Measurements from ENCODE around the gene PFKM.

Gene PFKM

DNA sequence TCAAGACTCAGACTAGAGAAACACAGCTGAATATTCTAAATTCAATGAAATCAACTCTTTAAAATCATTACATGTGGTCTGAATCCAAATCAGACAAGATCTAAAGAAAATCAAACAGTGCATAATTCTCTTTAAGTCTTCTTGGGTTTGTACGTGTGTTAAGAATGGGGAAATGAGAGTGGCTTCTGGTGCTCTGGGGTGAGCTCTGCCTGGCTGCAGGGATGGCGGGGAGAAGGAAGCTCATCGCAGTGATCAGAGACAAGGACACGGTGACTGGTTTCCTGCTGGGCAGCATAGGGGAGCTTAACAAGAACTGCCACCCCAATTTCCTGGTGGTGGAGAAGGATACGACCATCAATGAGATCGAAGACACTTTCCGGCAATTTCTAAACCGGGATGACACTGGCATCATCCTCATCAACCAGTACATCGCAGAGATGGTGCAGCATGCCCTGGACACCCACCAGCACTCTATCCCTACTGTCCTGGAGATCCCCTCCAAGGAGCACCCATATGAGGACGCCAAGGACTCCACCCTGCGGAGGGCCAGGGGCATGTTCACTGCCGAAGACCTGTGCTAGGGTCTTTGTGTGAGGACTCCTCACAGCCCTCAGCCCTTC lies 34.2 kb upstream of the PFKM start:
- no peaks in the 10 kb centered on the region for H3K79me2 ChIP-seq (ENCODE audit: control insufficient read depth, insufficient read depth, low read length, poor library complexity)
- DNase-seq, result no peak
- H2AFZ ChIP-seq (ENCODE audit: insufficient read depth, low read length, poor library complexity), result no peak overlapping the region
- no CpG with 5 or more reads among the region's 12 CpGs for WGBS (ENCODE audit: extremely low coverage, insufficient coverage, insufficient read length)
- no peaks in the 10 kb centered on the region for H3K4me1 ChIP-seq (ENCODE audit: control insufficient read depth in 1 of 2, insufficient read depth in 2 of 2, low read length in 2 of 2)
- no peak overlapping the region for H3K4ac ChIP-seq (ENCODE audit: low read depth, low read length)
- H2AK5ac ChIP-seq (ENCODE audit: low read length), result no peak overlapping the region
- H3K4me2 ChIP-seq (ENCODE audit: low read length), result no peak overlapping the region
- H3K23ac ChIP-seq (ENCODE audit: low read length), result no peak overlapping the region
- H3K14ac ChIP-seq (ENCODE audit: low read length), result no peak overlapping the region
- no peaks in the 10 kb centered on the region for H3K9me3 ChIP-seq (ENCODE audit: insufficient read depth, low read depth, low read length)
- no peaks in the 10 kb centered on the region for H3K79me1 ChIP-seq (ENCODE audit: low read length)
- H3K27ac ChIP-seq (ENCODE audit: low read depth, low read length), result no peak overlapping the region
- H2BK5ac ChIP-seq (ENCODE audit: low read depth, low read length, poor library complexity), result no peak overlapping the region
- no peak overlapping the region for H3K9ac ChIP-seq (ENCODE audit: low read length)
- H3K36me3 ChIP-seq (ENCODE audit: control insufficient read depth in 1 of 2, insufficient read depth in 2 of 2, low read length in 2 of 2), result peaks cover 13 to 22% of the 10 kb centered on the region in 2 experiments
- H3K27me3 ChIP-seq (ENCODE audit: insufficient read depth, low read length), result no peaks in the 10 kb centered on the region
- H2BK120ac ChIP-seq (ENCODE audit: insufficient read depth, low read length, poor library complexity), result no peak overlapping the region
- no peak overlapping the region for H4K91ac ChIP-seq (ENCODE audit: low read depth, low read length)
- H3K18ac ChIP-seq (ENCODE audit: low read length), result no peak overlapping the region
- H4K8ac ChIP-seq (ENCODE audit: low read depth, low read length), result no peak overlapping the region
- no peak overlapping the region for H3K4me3 ChIP-seq (ENCODE audit: low read depth, low read length)
- no peak overlapping the region for H2BK12ac ChIP-seq (ENCODE audit: low read length)
- no peak overlapping the region for H4K12ac ChIP-seq (ENCODE audit: low read depth, low read length)

DNA sequence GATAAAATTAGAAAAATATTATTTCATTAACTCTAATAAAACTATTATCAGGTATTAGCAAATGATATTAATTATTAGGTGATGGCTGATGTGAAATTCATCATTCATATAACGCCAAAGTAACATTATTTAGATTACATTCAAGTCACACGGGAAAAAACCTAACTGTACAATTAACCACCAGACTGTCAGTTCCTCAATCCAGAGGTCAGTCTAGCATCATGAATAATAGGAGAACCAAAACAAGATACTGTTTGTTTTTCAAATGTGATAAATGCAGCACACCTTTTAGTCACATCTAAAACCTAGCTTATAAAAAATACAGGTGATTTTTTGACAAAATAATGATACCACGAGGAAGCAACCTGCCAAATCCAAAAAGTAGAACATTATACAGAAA lies 32.8 kb upstream of the PFKM start:
- H3K4ac ChIP-seq (ENCODE audit: low read depth, low read length), result no peak overlapping the region
- H2BK120ac ChIP-seq (ENCODE audit: insufficient read depth, low read length, poor library complexity), result no peak overlapping the region
- no peak overlapping the region for H3K27ac ChIP-seq (ENCODE audit: low read depth, low read length)
- no peak overlapping the region for H2AFZ ChIP-seq (ENCODE audit: insufficient read depth, low read length, poor library complexity)
- no peak overlapping the region for H3K18ac ChIP-seq (ENCODE audit: low read length)
- WGBS (ENCODE audit: extremely low coverage, insufficient coverage, insufficient read length), result no CpG with 5 or more reads among the region's 3 CpGs
- no peak overlapping the region for H4K12ac ChIP-seq (ENCODE audit: low read depth, low read length)
- no peak overlapping the region for H2BK5ac ChIP-seq (ENCODE audit: low read depth, low read length, poor library complexity)
- no peaks in the 10 kb centered on the region for H3K4me1 ChIP-seq (ENCODE audit: control insufficient read depth in 1 of 2, insufficient read depth in 2 of 2, low read length in 2 of 2)
- no peak overlapping the region for H3K23ac ChIP-seq (ENCODE audit: low read length)
- H4K91ac ChIP-seq (ENCODE audit: low read depth, low read length), result no peak overlapping the region
- no peak overlapping the region for H3K4me2 ChIP-seq (ENCODE audit: low read length)
- no peaks in the 10 kb centered on the region for H3K9me3 ChIP-seq (ENCODE audit: insufficient read depth, low read depth, low read length)
- no peaks in the 10 kb centered on the region for H3K79me2 ChIP-seq (ENCODE audit: control insufficient read depth, insufficient read depth, low read length, poor library complexity)
- no peaks in the 10 kb centered on the region for H3K27me3 ChIP-seq (ENCODE audit: insufficient read depth, low read length)
- H3K4me3 ChIP-seq (ENCODE audit: low read depth, low read length), result no peak overlapping the region
- no peak overlapping the region for H3K9ac ChIP-seq (ENCODE audit: low read length)
- no peak overlapping the region for H2BK12ac ChIP-seq (ENCODE audit: low read length)
- DNase-seq, result no peak
- no peak overlapping the region for H4K8ac ChIP-seq (ENCODE audit: low read depth, low read length)
- no peaks in the 10 kb centered on the region for H3K79me1 ChIP-seq (ENCODE audit: low read length)
- no peak overlapping the region for H2AK5ac ChIP-seq (ENCODE audit: low read length)
- H3K36me3 ChIP-seq (ENCODE audit: control insufficient read depth in 1 of 2, insufficient read depth in 2 of 2, low read length in 2 of 2), result peaks cover 12 to 19% of the 10 kb centered on the region in 2 experiments
- H3K14ac ChIP-seq (ENCODE audit: low read length), result no peak overlapping the region

DNA sequence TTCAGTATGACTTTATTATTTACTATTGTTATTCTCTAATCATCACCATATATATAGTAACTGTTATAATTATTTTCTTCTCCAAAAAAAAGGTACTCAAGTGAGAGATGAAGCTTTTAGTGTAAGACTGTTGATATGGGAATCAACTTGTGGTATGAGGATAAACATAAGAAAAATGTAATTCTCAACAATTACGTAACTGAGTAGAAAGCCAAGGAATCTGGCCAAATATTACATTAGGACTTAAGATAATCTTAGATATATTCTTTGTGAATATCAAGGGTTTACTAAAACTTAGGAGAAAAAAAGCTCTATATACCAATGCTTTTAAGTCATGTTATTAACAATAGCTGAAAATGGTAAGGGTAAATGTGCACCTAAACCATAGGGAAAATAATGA lies 26.6 kb upstream of the PFKM start:
- Histone ChIP-seq H3K36me3 (ENCODE audit: control insufficient read depth in 1 of 2, insufficient read depth in 2 of 2, low read length in 2 of 2) (peaks cover 9 to 10% of the 10 kb centered on the region in 2 experiments), H4K8ac (ENCODE audit: low read depth, low read length) (no peak overlapping the region), H2AFZ (ENCODE audit: insufficient read depth, low read length, poor library complexity) (no peak overlapping the region), H3K27me3 (ENCODE audit: insufficient read depth, low read length) (no peaks in the 10 kb centered on the region), H3K9ac (ENCODE audit: low read length) (no peak overlapping the region), H3K4me3 (ENCODE audit: low read depth, low read length) (no peak overlapping the region), H3K4me2 (ENCODE audit: low read length) (no peak overlapping the region), H3K4me1 (ENCODE audit: control insufficient read depth in 1 of 2, insufficient read depth in 2 of 2, low read length in 2 of 2) (no peaks in the 10 kb centered on the region), H4K91ac (ENCODE audit: low read depth, low read length) (no peak overlapping the region), H3K79me1 (ENCODE audit: low read length) (no peaks in the 10 kb centered on the region), H2BK120ac (ENCODE audit: insufficient read depth, low read length, poor library complexity) (no peak overlapping the region), H2BK12ac (ENCODE audit: low read length) (no peak overlapping the region), H3K18ac (ENCODE audit: low read length) (no peak overlapping the region), H3K27ac (ENCODE audit: low read depth, low read length) (no peak overlapping the region), H3K79me2 (ENCODE audit: control insufficient read depth, insufficient read depth, low read length, poor library complexity) (no peaks in the 10 kb centered on the region), H3K14ac (ENCODE audit: low read length) (no peak overlapping the region), H2AK5ac (ENCODE audit: low read length) (no peak overlapping the region), H3K23ac (ENCODE audit: low read length) (no peak overlapping the region), H3K4ac (ENCODE audit: low read depth, low read length) (no peak overlapping the region), H4K12ac (ENCODE audit: low read depth, low read length) (no peak overlapping the region), H2BK5ac (ENCODE audit: low read depth, low read length, poor library complexity) (no peak overlapping the region), H3K9me3 (ENCODE audit: insufficient read depth, low read depth, low read length) (no peaks in the 10 kb centered on the region)
- no CpG with 5 or more reads among the region's 1 CpG for WGBS (ENCODE audit: extremely low coverage, insufficient coverage, insufficient read length)
- peak in 1 of 2 donors; percentile 8 for DNase-seq

DNA sequence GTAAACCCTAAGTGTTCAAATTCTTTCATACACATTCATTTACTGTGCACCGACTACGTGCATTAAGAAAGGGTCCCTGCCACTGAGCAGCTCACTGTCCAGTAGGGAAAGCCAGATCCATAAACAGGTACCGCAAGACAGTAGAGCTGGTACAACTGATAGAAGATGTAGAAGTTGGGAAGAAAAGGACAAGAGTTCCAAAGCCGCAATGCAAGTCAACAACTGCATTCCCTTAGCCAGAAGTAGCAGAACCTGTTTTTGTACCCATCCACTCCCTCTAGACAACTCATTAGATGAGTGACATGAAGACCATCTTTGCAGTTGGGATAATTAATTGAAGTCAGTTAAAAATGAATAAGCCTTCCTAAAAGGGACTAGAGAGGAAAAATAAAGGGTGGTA lies 14.6 kb upstream of the PFKM start:
- H3K18ac ChIP-seq (ENCODE audit: low read length), result no peak overlapping the region
- H4K8ac ChIP-seq (ENCODE audit: low read depth, low read length), result no peak overlapping the region
- H2BK12ac ChIP-seq (ENCODE audit: low read length), result no peak overlapping the region
- peaks cover 10% of the 10 kb centered on the region for H3K79me1 ChIP-seq (ENCODE audit: low read length)
- no peak overlapping the region for H2BK5ac ChIP-seq (ENCODE audit: low read depth, low read length, poor library complexity)
- no peak overlapping the region for H2AK5ac ChIP-seq (ENCODE audit: low read length)
- no peak overlapping the region for H3K23ac ChIP-seq (ENCODE audit: low read length)
- H3K4me3 ChIP-seq (ENCODE audit: low read depth, low read length), result no peak overlapping the region
- H3K9ac ChIP-seq (ENCODE audit: low read length), result no peak overlapping the region
- peaks cover 0 to under 1% of the 10 kb centered on the region in 2 experiments for H3K36me3 ChIP-seq (ENCODE audit: control insufficient read depth in 1 of 2, insufficient read depth in 2 of 2, low read length in 2 of 2)
- no peak overlapping the region for H4K91ac ChIP-seq (ENCODE audit: low read depth, low read length)
- no peak overlapping the region for H3K27ac ChIP-seq (ENCODE audit: low read depth, low read length)
- no peak overlapping the region for H3K4ac ChIP-seq (ENCODE audit: low read depth, low read length)
- peaks cover 3% of the 10 kb centered on the region in 2 experiments for H3K4me1 ChIP-seq (ENCODE audit: control insufficient read depth in 1 of 2, insufficient read depth in 2 of 2, low read length in 2 of 2)
- H4K12ac ChIP-seq (ENCODE audit: low read depth, low read length), result no peak overlapping the region
- no peak overlapping the region for H2AFZ ChIP-seq (ENCODE audit: insufficient read depth, low read length, poor library complexity)
- 100% methylated on average over 1 of the region's 4 CpGs for WGBS (ENCODE audit: extremely low coverage, insufficient coverage, insufficient read length)
- H3K14ac ChIP-seq (ENCODE audit: low read length), result no peak overlapping the region
- H3K9me3 ChIP-seq (ENCODE audit: insufficient read depth, low read depth, low read length), result no peaks in the 10 kb centered on the region
- peaks cover 6% of the 10 kb centered on the region for H3K79me2 ChIP-seq (ENCODE audit: control insufficient read depth, insufficient read depth, low read length, poor library complexity)
- H2BK120ac ChIP-seq (ENCODE audit: insufficient read depth, low read length, poor library complexity), result no peak overlapping the region
- peak; percentile 10 to 63 for DNase-seq
- peaks cover 2% of the 10 kb centered on the region for H3K27me3 ChIP-seq (ENCODE audit: insufficient read depth, low read length)
- H3K4me2 ChIP-seq (ENCODE audit: low read length), result peak overlapping the region; percentile 47

Measured in trophoblast cell (in vitro differentiated cells and primary cell).